ENCODE measurements around the gene GLRX5. TPM values are rescaled to one million over a fixed set of nuclear protein-coding genes. Genes with fewer than 3 reads are reported as not detected.
"Not testable (repeated sequence)": the region's sequence is repeated elsewhere in the genome, so short reads cannot be mapped to it uniquely, and the experiment has no call there.

GLRX5 gene
- total RNA-seq, 2 donors from 2014 or later = 47.4 to 56.4 TPM

GRCh38 chr14:95496690-95497259 lies 38.1 kb upstream of the GLRX5 start:
- intact Hi-C loops (cut with DNase I, micrococcal nuclease) = no loop called here
- peak; percentile 44 for ATAC-seq
- no peak for DNase-seq

GRCh38 chr14:95497561-95498011 lies 37.3 kb upstream of the GLRX5 start:
- DNase-seq (no peak), ATAC-seq (no peak)
- intact Hi-C loops (cut with DNase I, micrococcal nuclease) = no loop called here

- DNase-seq (no peak), ATAC-seq (no peak)
- intact Hi-C loops (cut with DNase I, micrococcal nuclease) = no loop called here
Observed at GRCh38 chr14:95498622-95499353, 36.1 kb upstream of the GLRX5 start.

- no peak for ATAC-seq
- intact Hi-C loops (cut with DNase I, micrococcal nuclease) = no loop called here
- no peak for DNase-seq
Observed at GRCh38 chr14:95499354-95499750, 35.5 kb upstream of the GLRX5 start.

- DNase-seq (peak in 1 of 2 donors; percentile 63), ATAC-seq (peak; percentile 75)
- intact Hi-C loops (cut with DNase I, micrococcal nuclease) = no loop called here
Observed at GRCh38 chr14:95500201-95500681, 34.6 kb upstream of the GLRX5 start.

- DNase-seq = no peak
- no peak for ATAC-seq
- intact Hi-C loops (cut with DNase I, micrococcal nuclease) = no loop called here
Observed at GRCh38 chr14:95500772-95501401, 34.0 kb upstream of the GLRX5 start.

- DNase-seq = no peak
- intact Hi-C loops (cut with DNase I, micrococcal nuclease) = no loop called here
- no peak for ATAC-seq
Observed at GRCh38 chr14:95502381-95502950, 32.4 kb upstream of the GLRX5 start.

- ATAC-seq (no peak), DNase-seq (no peak)
- intact Hi-C loops (cut with DNase I, micrococcal nuclease) = no loop called here
Observed at GRCh38 chr14:95503365-95504134, 31.3 kb upstream of the GLRX5 start.

GRCh38 chr14:95504135-95505029 lies 30.5 kb upstream of the GLRX5 start:
- no peak for DNase-seq
- intact Hi-C loops (cut with DNase I, micrococcal nuclease) = no loop called here
- no peak for ATAC-seq

GRCh38 chr14:95505030-95505589 lies 29.7 kb upstream of the GLRX5 start:
- ATAC-seq = no peak
- no peak for DNase-seq
- intact Hi-C loops (cut with DNase I, micrococcal nuclease) = no loop called here

GRCh38 chr14:95507174-95507573 lies 27.7 kb upstream of the GLRX5 start:
- intact Hi-C loops (cut with DNase I, micrococcal nuclease) = no loop called here

GRCh38 chr14:95507701-95508103 lies 27.1 kb upstream of the GLRX5 start:
- DNase-seq = no peak
- intact Hi-C loops (cut with DNase I, micrococcal nuclease) = no loop called here

More at GRCh38 chr14:95507174-95507573, 27.7 kb upstream of the GLRX5 start:
- DNase-seq = peak in 1 of 2 donors; percentile 66
- ATAC-seq = peak; percentile 26

GRCh38 chr14:95508377-95508776 lies 26.5 kb upstream of the GLRX5 start:
- intact Hi-C loops (cut with DNase I, micrococcal nuclease) = no loop called here
- ATAC-seq = no peak
- no peak for DNase-seq

More at GRCh38 chr14:95507701-95508103, 27.1 kb upstream of the GLRX5 start:
- no peak for ATAC-seq

- DNase-seq = no peak
- intact Hi-C loops (cut with DNase I, micrococcal nuclease) = no loop called here
- ATAC-seq = no peak
Observed at GRCh38 chr14:95509495-95509894, 25.4 kb upstream of the GLRX5 start.

- ATAC-seq; DNase-seq; intact Hi-C loops (cut with DNase I, micrococcal nuclease): not testable (repeated sequence)
Observed at GRCh38 chr14:95510344-95510743, 24.5 kb upstream of the GLRX5 start.

GRCh38 chr14:95510804-95511203 lies 24.0 kb upstream of the GLRX5 start:
- DNase-seq = no peak
- intact Hi-C loops (cut with DNase I, micrococcal nuclease) = no loop called here
- no peak for ATAC-seq

- ATAC-seq (no peak), DNase-seq (no peak)
- intact Hi-C loops (cut with DNase I, micrococcal nuclease) = no loop called here
Observed at GRCh38 chr14:95511687-95512086, 23.2 kb upstream of the GLRX5 start.

- ATAC-seq = no peak
- no peak for DNase-seq
- intact Hi-C loops (cut with DNase I, micrococcal nuclease) = no loop called here
Observed at GRCh38 chr14:95513291-95513690, 21.6 kb upstream of the GLRX5 start.

Data from left colon (tissue), 2 donors.